Tibial nerve (tissue), 4 donors: ENCODE results near the gene ARHGAP23. TPM values are rescaled to one million over a fixed set of nuclear protein-coding genes. Genes with fewer than 3 reads are reported as not detected.

Experiments
- DNase-seq, 2 donors: peaks; one replicate each; pipeline ENCODE4 v3.0.0-alpha.2; 2019; ENCODE audit warnings: low spot score in 2 of 2
- H3K27ac ChIP-seq, 4 donors: fragments of 200-600 bp; sonication (generic) in 3 of 4; one replicate each; pipeline ENCODE4 v1.5.1; 2017 to 2019; ENCODE audit warnings: mild to moderate bottlenecking in 1 of 4
- H3K27me3 ChIP-seq, 2 donors: fragments of 200-600 bp; sonication (generic) in 1 of 2; one replicate each; pipeline versions ENCODE4 v1.5.1 to v1.6.0; 2017 to 2019
- H3K36me3 ChIP-seq, 3 donors: fragments of 200-600 bp; sonication (generic); one replicate each; pipeline ENCODE4 v1.5.1; 2018 to 2019
- H3K4me1 ChIP-seq, 4 donors: fragments of 200-600 bp; sonication (generic) in 3 of 4; one replicate each; pipeline ENCODE4 v1.5.1; 2017 to 2019
- H3K4me3 ChIP-seq, 4 donors: fragments of 200-600 bp; sonication (generic) in 3 of 4; one replicate each; pipeline ENCODE4 v1.5.1; 2017 to 2019; ENCODE audit warnings: mild to moderate bottlenecking in 1 of 4, moderate library complexity in 1 of 4
- H3K9me3 ChIP-seq, 4 donors: fragments of 200-600 bp; sonication (generic) in 3 of 4; one replicate each; pipeline ENCODE4 v1.5.1; 2017 to 2019
- CTCF ChIP-seq, 5 experiments: fragments of 200-600 bp in 3 of 5; fragments of 450-650 bp in 2 of 5; sonication (generic) in 3 of 5; IDR thresholded peaks; one replicate each; pipeline ENCODE4 v1.5.1; 2016 to 2019; ENCODE audit warnings: antibody characterized with exemption in 5 of 5, mild to moderate bottlenecking in 3 of 5, moderate library complexity in 2 of 5
- EP300 ChIP-seq, 2 donors: sonication (generic); formaldehyde crosslinking; IDR thresholded peaks; one replicate each; pipeline ENCODE4 v1.6.1; 2017; ENCODE audit warnings: antibody characterized with exemption in 2 of 2, mild to moderate bottlenecking in 1 of 2
- POLR2A ChIP-seq, 2 donors: fragments of 450-650 bp; IDR thresholded peaks; one replicate each; pipeline ENCODE4 v1.6.1; 2017; ENCODE audit warnings: antibody characterized with exemption in 2 of 2, mild to moderate bottlenecking in 2 of 2, moderate library complexity in 2 of 2
- WGBS, 2 donors: methylation state at CpG; one replicate each; pipeline ENCODE4 v1.1.5; 2018; 5-methylcytosine and 5-hydroxymethylcytosine counted together
- total RNA-seq, 4 donors: library from RNA; depleted of rRNA; stranded (reverse); fragments of >200 nt; gene quantifications; one replicate each; pipeline ENCODE4 v1.1.0, GENCODE V29; 2016

Gene ARHGAP23
- total RNA-seq, 4 donors from 2014 or later: 41.0 to 80.7 (median 65.7) TPM

GRCh38 chr17:38560503-38561318 is 132.4 kb downstream of the ARHGAP23 start:
- Histone ChIP-seq H3K27ac (no peak overlapping the region), H3K4me1 (peaks cover 0 to 36% (median 16%) of the 10 kb centered on the region in 4 donors), H3K36me3 (no peaks in the 10 kb centered on the region), H3K4me3 (no peak overlapping the region), H3K9me3 (no peaks in the 10 kb centered on the region), H3K27me3 (peaks cover 0 to 56% of the 10 kb centered on the region in 2 donors)
- 49 to 66% methylated on average over 15 of the region's 15 CpGs for WGBS, 2 donors
- no peak for DNase-seq
- no peak for TF ChIP-seq CTCF (IDR thresholded peaks at IDR 0.05)
- no peak for TF ChIP-seq EP300 (IDR thresholded peaks at IDR 0.05)
- TF ChIP-seq POLR2A (IDR thresholded peaks at IDR 0.05): no peak

- Histone ChIP-seq H3K4me3 (no peak overlapping the region), H3K4me1 (peaks cover 0 to 36% (median 16%) of the 10 kb centered on the region in 4 donors), H3K27me3 (peaks cover 0 to 65% of the 10 kb centered on the region in 2 donors), H3K9me3 (no peaks in the 10 kb centered on the region), H3K27ac (no peak overlapping the region), H3K36me3 (no peaks in the 10 kb centered on the region)
- DNase-seq: no peak
- TF ChIP-seq POLR2A (IDR thresholded peaks at IDR 0.05) (no peak), CTCF (IDR thresholded peaks at IDR 0.05) (no peak), EP300 (IDR thresholded peaks at IDR 0.05) (no peak)
- WGBS, 2 donors: 50 to 59% methylated on average over 55 to 60 of the region's 105 CpGs
These were observed 133.4 kb downstream of the ARHGAP23 start for GRCh38 chr17:38561416-38562214.

Other genes with a start within 250 kb of the ARHGAP23 start
- not detected for gene TBC1D3, start 235.9 kb upstream of the ARHGAP23 start, total RNA-seq
- 10 to 100 TPM; 17.4 to 29.3 (median 24.2) TPM for gene MRPL45, start 131.3 kb upstream of the ARHGAP23 start, total RNA-seq
- gene GPR179, start 84.5 kb upstream of the ARHGAP23 start, total RNA-seq: under 1 TPM in 3 of 4 donors, not detected in 1; 0.21 to 0.78 (median 0.44) TPM
- gene SOCS7, start 76.6 kb upstream of the ARHGAP23 start, total RNA-seq: 10 to 100 TPM; 14.7 to 26.4 (median 17.8) TPM
- gene SRCIN1, start 177.5 kb downstream of the ARHGAP23 start, total RNA-seq: 1 to 10 TPM in 2 of 4 donors, under 1 TPM in 2; 0.44 to 5.4 (median 1.5) TPM
- 1 to 10 TPM; 1.3 to 5.7 (median 4.6) TPM for gene EPOP, start 246.5 kb downstream of the ARHGAP23 start, total RNA-seq